HTR-8/SVneo (cell line): ENCODE data around the gene ZNF580.

ENCODE experiments used
- DNase-seq: peaks from one replicate; pipeline ENCODE4 v3.0.0; 2011; ENCODE audit warnings: low spot score, mixed read lengths; ENCODE audit not compliant: insufficient read length
- FAIRE-seq: peaks from 2 replicates; lab custom pipeline; 2011; peaks lifted over from hg19 to GRCh38; lab: Jason Lieb, UNC

Gene ZNF580

DNA sequence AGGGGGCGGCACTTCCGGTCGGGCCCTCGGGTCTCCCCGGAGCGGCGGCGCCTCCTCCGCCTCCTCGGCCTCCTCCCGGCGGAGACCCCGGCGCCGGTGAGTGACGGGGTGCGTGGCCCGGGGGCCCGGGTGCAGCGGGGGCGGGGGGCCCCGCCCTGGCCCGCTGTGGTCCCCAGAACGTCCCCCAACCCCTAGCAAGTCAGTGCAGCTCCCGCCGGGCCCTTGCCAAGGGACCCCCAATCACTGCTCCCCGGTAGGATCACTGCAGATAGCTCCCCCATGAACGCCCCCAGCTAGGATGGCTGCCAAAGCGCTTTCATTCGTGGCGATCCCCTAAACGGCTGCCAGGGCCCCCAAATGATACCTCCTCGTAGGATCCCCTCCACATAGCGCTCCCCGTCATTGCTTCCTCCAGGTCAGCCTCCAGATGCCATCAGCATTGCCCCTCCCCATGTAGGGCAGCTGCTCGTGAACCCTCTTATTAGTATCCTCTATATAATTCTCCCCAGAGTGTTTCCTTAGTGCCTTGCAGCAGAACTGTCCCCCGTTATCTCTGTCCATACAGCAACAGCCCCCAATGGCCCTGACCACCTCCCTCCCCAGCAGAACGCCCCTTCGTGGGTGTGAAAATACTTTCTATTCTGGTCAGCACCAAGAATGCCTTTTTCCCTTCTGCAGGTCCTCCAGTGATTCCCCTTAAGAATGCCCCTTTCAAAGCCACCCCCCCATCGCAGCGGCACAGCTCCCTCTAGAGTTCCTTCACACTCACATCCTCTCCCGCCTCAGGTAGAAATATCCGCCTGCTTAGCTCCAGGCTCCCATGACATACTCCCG lies 34.9 kb upstream of the ZNF580 start, which contains the start of gene ZNF865:
ZNF865 (plus strand) TSS at position 11 of the 834 bp plus-strand sequence. CDS start 7,972 bp downstream, outside the sequence.
- peak; percentile 89 for FAIRE-seq
- DNase-seq: peak; percentile 68

DNA sequence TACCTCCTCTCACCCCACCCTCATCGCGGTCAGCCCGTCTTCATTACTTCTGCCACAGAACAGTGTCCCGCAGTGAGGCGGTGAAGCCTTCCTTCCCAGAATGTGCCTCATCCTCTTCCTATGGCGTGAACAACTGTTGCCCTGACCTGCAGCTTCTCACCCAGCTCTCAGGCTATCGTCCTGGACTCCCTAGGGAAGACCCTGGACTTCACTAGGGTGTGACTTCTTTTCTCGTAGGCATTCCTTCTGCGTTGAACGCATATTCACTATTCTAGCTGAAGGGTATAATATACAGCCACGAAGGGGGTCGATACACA lies 34.4 kb upstream of the ZNF580 start:
- FAIRE-seq (no peak), DNase-seq (no peak)

DNA sequence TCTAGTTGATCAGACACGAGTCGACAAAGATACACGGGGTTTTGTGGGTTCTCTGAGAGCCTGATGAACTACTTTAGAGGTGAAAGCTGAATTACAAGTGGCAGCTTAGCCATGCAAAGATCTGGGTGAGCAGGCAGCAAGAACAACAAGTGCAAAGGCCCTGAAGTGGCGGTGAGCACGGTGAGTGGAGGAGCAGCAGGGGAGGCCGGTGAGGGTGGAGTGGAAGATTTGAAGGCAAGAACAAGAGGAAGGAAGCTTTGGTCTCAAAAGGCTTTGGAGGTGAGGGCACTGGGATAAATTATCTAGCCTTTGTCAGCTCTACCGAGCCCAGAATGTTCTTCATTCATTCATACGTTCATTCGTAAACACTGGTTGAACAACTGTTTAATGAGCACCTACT lies 34.0 kb upstream of the ZNF580 start:
- no peak for FAIRE-seq
- DNase-seq: no peak

DNA sequence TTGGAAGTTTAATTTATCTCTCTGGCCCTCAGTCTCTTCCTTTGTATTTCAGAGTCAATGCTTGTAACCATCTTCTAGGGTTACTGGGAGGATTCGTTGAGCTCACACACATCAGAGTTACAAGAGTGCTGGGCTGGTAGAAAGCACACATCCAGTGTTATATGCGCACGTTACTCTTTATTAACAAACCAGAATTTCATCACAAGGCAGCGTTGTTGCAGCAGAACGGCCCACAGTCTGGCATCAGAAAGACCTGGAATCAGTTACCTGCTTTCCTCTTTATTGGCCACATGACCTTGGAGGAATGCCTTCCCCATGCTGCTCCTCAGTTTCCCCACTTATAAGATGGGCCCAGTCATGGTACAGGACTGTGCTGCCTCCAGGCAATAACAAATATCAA lies 31.5 kb upstream of the ZNF580 start:
- DNase-seq (no peak), FAIRE-seq (no peak)

DNA sequence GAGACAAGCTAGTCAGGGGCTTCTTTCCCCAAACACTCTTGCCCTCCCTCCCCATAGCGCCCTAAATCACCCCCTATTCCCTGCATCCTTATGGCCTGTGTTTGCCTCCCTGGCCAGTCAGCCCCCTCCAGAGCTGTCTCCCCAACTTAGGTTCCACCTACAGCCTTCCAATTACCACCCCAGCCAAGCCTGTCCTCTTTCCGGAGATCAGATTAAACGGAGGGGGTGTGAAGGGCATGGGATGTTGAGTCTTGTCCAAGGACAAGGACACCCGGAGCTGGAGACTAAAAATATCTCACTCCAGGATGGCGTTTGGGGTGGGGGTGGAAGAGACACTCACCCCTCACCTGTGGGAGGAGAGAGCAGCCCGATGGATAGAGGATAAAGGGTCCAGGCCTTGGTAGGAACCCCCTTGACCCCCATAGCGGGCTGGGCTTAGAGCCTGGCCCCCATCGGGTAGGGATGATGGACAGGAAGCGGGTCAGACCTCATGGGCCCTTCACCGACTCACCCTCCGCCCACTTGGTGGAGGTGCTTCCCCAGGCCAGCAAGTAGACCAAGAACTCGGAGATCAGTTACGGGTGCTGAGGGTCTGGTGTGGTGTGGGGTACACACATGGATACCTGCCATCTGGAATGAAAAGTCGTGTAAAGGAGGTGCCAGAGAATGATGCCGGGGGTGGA lies 29.4 kb upstream of the ZNF580 start:
- FAIRE-seq: no peak
- DNase-seq: no peak

DNA sequence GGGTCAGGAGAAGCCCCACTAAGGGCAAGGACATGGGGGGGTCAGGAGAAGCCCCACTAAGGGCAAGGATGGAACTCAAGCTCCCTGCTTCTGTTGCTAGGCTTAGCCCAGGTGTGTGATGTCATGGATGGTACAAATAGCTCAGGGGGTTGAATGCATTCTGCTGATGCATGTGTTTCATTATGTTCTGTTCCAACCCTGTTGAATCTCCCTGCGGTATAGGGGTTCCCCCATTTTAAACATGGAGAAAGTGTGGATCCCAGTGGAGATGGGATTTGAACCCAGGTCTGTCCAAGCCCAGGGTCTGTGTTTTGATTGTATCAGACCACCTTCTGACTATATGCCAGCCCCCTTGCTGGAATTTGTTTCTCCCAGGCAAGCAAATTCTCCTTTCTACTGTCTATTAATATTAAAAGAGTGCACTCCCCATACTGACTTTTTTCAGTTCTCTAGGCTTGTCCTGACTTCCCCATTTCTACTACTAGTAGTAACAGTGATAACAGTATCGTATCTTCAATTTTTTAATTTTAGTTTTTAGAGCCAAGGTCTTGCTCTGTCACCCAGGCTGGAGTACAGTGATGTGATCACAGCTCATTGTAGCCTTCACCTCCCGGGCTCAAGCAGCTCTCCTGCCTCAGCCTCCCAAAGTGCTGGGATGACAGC lies 28.7 kb upstream of the ZNF580 start:
- FAIRE-seq: no peak
- DNase-seq: no peak

DNA sequence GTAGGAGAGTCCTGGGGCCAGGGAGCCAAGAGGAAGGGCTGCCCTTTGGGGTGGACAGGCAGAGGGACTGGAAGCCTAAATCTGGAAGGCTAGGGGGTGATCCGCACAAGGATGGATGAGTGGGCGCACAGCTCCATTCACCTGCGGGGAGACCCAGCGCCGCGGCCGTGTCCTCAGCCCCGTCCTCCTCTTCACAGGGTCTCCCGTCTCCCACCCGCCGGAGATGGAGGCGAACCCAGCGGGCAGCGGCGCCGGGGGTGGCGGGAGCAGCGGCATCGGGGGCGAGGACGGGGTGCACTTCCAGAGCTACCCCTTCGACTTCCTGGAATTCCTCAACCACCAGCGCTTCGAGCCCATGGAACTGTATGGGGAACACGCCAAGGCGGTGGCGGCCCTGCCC lies 27.4 kb upstream of the ZNF580 start:
- FAIRE-seq: no peak
- no peak for DNase-seq

DNA sequence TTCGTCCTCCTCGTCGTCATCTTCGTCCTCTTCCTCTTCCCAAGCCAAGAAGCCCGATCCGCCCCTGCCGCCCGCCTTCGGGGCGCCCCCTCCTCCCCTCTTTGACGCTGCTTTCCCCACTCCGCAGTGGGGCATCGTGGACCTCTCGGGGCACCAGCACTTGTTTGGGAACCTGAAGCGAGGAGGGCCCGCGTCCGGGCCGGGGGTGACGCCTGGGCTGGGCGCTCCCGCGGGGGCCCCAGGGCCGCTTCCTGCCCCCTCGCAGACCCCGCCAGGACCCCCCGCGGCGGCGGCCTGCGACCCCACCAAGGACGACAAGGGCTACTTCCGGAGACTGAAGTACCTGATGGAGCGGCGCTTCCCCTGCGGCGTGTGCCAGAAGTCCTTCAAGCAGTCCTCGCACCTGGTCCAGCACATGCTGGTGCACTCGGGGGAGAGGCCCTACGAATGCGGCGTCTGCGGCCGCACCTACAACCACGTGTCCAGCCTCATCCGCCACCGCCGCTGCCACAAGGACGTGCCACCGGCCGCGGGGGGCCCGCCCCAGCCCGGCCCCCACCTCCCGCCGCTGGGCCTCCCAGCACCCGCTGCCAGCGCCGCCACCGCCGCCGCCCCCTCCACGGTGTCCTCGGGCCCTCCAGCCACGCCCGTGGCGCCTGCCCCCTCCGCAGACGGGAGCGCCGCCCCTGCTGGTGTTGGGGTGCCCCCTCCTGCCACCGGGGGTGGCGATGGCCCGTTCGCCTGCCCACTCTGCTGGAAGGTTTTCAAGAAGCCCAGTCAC lies 26.7 kb upstream of the ZNF580 start:
- FAIRE-seq (no peak), DNase-seq (no peak)

DNA sequence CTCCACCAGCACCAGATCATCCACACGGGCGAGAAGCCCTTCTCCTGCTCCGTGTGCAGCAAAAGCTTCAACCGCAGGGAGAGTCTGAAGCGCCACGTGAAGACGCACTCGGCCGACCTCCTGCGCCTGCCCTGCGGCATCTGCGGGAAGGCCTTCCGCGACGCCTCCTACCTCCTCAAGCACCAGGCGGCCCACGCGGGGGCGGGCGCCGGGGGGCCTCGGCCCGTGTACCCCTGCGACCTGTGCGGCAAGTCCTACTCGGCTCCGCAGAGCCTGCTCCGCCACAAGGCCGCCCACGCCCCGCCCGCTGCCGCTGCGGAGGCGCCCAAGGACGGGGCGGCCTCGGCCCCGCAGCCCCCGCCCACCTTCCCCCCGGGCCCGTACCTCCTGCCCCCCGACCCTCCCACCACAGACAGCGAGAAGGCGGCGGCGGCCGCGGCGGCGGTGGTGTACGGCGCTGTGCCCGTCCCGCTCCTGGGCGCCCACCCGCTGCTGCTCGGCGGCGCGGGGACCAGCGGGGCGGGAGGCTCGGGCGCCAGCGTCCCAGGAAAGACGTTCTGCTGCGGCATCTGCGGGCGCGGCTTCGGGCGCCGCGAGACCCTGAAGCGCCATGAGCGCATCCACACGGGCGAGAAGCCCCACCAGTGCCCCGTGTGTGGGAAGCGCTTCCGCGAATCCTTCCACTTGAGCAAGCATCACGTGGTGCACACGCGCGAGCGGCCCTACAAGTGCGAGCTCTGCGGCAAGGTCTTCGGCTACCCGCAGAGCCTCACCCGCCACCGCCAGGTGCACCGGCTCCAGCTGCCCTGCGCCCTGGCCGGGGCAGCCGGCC lies 25.9 kb upstream of the ZNF580 start:
- no peak for FAIRE-seq

DNA sequence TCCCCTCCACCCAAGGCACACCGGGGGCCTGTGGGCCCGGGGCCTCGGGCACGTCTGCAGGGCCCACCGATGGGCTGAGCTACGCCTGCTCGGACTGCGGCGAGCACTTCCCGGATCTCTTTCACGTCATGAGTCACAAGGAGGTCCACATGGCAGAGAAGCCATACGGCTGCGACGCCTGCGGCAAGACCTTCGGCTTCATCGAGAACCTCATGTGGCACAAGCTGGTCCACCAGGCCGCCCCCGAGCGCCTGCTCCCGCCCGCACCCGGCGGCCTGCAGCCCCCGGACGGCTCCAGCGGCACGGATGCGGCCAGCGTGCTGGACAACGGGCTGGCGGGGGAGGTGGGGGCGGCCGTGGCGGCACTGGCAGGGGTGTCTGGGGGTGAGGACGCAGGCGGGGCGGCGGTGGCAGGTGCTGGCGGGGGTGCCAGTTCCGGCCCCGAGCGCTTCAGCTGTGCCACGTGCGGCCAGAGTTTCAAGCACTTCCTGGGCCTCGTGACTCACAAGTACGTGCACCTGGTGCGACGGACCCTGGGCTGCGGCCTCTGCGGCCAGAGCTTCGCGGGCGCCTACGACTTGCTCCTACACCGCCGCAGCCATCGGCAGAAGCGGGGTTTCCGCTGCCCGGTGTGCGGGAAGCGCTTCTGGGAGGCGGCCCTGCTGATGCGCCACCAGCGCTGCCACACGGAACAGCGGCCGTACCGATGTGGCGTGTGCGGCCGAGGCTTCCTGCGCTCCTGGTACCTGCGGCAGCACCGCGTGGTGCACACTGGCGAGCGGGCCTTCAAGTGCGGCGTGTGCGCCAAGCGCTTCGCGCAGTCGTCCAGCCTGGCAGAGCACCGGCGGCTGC lies 25.0 kb upstream of the ZNF580 start:
- no peak for DNase-seq
- no peak for FAIRE-seq

More for the DNA sequence above, 25.9 kb upstream of the ZNF580 start:
- no peak for DNase-seq

DNA sequence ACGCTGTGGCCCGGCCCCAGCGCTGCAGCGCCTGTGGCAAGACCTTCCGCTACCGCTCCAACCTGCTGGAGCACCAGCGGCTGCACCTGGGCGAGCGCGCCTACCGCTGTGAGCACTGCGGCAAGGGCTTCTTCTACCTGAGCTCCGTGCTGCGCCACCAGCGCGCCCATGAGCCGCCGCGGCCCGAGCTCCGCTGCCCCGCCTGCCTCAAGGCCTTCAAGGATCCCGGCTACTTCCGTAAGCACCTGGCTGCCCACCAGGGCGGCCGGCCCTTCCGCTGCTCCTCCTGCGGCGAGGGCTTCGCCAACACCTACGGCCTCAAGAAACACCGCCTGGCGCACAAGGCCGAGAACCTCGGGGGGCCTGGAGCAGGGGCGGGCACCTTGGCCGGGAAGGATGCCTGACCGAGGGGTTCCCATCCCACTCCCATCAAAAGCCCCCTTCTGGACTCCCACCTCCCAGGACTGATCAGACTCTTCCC lies 24.4 kb upstream of the ZNF580 start:
- no peak for FAIRE-seq
- no peak for DNase-seq

DNA sequence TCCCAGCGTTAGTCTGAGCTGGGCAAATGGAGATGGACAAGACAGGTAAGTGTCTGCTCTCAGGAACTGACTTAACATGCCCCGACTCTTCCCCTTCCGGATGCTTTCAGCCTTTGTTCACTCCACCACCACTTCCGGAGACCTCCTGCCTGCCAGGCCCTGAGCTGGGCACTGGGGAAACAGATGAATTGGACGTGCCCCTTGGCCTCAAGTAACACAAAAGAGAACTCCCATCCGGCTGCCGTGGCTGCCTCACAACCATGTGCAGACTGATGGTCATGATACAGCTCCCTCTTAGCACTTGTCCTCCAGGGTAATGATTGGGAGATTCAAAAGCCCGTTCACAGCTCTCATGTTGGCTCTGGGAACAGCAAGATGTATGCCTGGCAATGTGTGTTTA lies 23.4 kb upstream of the ZNF580 start:
- FAIRE-seq (no peak), DNase-seq (no peak)

DNA sequence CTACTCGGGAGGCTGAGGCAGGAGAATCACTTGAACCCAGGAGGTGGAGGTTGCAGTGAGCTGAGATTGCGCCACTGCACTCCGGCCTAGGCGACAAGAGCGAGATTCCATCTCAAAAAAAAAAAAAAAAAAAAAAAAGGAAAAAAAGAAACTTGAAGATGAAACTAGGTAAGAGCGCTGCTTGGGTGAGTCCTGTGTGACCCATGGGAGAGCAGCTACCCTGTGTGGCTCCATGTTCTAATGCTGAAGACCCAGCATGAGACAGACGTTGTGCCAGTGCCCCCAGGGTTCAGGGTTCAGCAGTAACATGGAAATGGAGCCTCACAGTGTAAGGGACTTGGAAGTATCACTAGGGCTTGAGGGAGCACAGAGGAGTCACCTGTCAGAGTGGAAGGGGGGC lies 22.4 kb upstream of the ZNF580 start:
- DNase-seq (no peak), FAIRE-seq (no peak)

DNA sequence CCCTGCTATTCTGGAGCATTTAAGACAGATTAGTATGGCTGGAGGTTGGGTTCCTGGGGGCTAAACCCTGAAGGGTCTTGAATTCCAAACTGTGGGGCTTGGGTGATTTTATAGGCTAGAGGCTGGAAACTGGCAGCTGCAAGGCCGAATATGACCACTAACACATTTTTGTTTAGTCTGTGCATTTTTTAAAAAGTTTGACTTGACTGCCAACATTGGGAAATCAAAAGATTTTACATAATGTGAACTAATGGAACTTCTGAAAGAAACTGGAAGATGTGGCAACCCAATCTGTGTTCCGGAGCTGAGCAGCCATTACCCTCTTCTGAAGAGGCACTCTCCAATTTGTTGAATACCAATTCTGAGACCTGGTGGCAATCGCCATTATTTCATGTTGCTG lies 21.5 kb upstream of the ZNF580 start:
- no peak for DNase-seq
- FAIRE-seq: no peak

DNA sequence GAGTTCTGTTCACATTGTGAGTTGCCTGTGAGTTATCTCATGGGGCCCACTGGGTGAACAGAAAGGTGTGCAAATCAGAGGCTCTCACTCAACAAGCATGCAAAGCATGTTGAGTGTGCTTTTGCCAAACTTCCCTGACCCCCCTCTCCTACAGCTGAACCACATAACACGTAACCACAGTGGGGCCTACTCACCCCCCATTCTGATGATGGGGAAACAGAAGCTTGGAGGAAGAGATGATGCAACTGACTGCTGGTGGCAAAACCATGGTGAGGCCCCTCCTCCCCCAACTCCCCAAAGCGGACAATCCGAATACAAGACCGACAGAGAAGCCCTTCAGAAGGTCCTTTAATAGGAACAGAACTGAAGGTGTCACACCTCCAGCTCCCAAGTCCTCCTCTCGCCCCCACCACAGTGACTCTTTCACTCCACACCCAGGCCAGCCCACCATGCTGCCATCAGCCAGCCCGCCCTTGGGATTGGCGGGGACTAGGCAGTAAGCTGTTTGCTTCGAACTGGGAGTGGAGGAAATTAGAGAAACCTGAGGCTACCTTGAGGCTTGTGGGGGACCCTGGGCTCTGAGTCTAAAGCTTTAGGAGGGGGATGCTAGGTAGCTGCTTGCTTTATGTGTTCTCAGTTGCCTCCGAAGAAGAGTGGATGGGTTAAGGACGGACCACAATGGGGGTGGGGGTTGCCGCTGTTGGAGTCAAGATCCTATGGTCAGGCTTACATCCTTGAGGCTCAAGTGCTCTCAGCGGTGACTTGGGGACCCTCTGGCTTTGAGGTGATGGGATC lies 20.2 kb upstream of the ZNF580 start:
- FAIRE-seq: no peak
- no peak for DNase-seq

DNA sequence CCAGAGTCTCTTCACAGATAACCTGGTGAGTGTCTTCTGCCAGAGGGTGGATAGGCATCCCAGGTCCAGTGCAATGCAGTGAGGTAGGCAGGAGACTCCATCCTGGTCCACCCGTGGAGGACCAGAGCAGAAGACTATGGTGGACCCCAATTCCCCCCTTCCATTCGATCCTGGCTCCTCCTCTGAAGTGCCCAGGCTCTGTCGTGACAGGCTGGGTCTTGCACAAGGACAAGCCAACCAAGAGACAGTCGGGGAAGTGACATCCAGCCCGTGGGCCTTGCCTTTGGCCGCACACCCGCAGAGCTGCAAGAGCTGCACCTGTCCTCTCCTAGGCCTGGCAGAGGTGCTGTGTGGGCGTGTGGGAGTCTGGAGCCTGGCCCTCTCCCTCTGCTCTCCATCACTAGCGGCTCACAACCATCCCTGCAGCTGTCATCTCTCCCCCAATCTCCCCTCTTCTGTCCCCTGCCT lies 19.6 kb upstream of the ZNF580 start:
- FAIRE-seq: no peak
- DNase-seq: no peak

DNA sequence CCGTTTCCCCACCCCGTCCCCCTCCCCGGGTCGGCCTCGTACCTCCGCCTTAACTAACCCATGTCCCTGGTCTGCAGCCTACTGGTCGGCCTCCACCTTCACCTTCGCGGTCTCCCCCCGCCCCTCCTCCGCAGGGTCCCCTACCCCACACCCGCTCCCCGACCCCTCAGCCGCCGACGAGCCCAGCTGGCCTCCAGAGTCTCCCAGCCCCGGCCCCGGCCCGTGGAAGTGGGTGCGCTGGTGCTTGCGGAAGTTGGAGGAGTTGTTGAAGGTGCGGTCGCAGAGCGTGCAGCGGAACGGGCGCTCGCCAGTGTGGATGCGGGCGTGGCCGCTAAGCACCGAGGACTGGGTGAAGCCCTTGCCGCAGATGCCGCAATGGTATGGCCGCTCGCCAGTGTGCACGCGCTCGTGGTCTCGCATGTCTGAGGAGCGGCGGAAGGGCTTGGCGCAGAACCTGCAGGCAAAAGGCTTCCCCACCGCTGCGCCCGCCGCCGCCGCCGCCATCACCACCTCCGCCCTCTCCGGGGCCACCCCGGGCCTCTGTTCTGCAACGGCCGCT lies 19.1 kb upstream of the ZNF580 start:
- DNase-seq: no peak
- FAIRE-seq: no peak
